Measurements from ENCODE around the gene NTRK1.

Gene NTRK1

DNA sequence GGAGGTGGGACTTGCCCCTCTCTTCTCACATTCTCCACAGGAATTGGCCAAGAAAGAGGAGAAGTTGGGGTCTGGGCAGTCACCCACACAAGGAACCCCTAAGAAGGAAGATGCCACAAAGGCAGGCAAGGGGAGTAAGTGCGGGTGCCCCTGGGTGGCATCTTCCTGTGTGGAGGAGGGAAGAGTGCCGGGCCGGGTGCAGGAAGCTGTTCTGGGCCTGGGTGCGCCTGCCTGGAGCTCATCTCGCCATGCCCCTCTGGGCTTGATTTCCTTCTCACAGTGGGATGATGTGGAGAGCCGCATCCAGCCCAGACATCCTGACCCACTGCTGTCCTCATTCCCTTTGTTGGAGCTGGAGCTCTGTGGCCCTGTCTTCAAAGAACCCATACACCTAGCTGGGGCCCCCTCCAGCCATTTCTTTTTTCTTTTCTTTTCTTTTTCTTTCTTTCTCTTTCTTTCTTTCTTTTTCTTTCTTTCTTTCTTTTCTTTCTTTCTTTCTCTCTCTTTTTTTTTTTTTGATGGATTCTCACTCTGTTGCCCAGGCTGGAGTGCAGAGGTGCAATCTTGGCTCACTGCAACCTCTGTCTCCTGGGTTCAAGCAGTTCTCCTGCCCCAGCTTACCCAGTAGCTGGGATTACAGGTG, 69.1 kb downstream of the NTRK1 start:
- H3K4me3 ChIP-seq (replicated peaks; ENCODE audit: low read depth, low read length) = no peak overlapping the region
- TF ChIP-seq, protein P1, sequence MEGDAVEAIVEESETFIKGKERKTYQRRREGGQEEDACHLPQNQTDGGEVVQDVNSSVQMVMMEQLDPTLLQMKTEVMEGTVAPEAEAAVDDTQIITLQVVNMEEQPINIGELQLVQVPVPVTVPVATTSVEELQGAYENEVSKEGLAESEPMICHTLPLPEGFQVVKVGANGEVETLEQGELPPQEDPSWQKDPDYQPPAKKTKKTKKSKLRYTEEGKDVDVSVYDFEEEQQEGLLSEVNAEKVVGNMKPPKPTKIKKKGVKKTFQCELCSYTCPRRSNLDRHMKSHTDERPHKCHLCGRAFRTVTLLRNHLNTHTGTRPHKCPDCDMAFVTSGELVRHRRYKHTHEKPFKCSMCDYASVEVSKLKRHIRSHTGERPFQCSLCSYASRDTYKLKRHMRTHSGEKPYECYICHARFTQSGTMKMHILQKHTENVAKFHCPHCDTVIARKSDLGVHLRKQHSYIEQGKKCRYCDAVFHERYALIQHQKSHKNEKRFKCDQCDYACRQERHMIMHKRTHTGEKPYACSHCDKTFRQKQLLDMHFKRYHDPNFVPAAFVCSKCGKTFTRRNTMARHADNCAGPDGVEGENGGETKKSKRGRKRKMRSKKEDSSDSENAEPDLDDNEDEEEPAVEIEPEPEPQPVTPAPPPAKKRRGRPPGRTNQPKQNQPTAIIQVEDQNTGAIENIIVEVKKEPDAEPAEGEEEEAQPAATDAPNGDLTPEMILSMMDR (IDR thresholded peaks at IDR 0.05; ENCODE audit: low read depth, low read length, missing control alignments) = no peak
- DNase-seq (ENCODE audit: extremely low read depth, low read depth) = no peak

DNA sequence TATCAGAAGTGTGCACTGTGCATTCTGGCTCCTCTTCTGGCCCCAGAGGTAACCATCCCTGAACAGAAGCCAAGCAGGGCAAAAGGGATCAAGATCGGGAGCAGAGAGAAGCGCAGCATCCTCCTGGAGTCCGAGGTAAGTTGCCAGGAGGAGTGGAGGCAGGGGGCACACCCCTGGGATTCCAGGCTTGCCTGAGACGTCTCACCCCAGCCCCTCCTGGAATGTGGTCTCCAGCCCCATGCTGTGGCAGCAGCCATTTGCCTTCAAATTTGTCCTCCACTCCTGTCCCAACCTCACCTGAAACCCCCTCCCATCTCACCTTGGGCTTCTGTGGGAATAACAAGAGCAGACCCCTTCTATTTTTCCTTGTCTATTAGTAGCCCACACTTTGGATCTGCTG, 69.8 kb downstream of the NTRK1 start:
- TF ChIP-seq, protein P1 (IDR thresholded peaks at IDR 0.05; ENCODE audit: low read depth, low read length, missing control alignments) = no peak
- no peak for DNase-seq (ENCODE audit: extremely low read depth, low read depth)
- no peak overlapping the region for H3K4me3 ChIP-seq (replicated peaks; ENCODE audit: low read depth, low read length)

Data from HFF-Myc (cell line).